ENCODE measurements around the gene SIPA1. TPM values are rescaled to one million over a fixed set of nuclear protein-coding genes. Genes with fewer than 3 reads are reported as not detected.
A peak's percentile ranks its signal among the peaks of the same experiment; 100 is the strongest.

The SIPA1 gene
- total and polyA plus RNA-seq, 2 of the 13 experiments (the other 11 are each of a cell fraction or from before 2014, with no cell fraction given): 5.8 to 7.7 TPM

GRCh38 chr11:65652511-65653228 is 14.8 kb downstream of the SIPA1 start (continued):
- TF ChIP-seq ZNF354B (CRISPR knock-in tag; IDR thresholded peaks at IDR 0.05) (no peak), ZNF274 (CRISPR knock-in tag; IDR thresholded peaks at IDR 0.05) (no peak), HMGXB4 (CRISPR knock-in tag; IDR thresholded peaks at IDR 0.05; ENCODE audit: borderline replicate concordance in 1 of 2, low read depth in 1 of 2) (peak; percentile 34 to 82; a peak in 3 of 4 replicates), UBTF (CRISPR knock-in tag; IDR thresholded peaks at IDR 0.05) (peak; percentile 39), ARID5B (CRISPR knock-in tag; IDR thresholded peaks at IDR 0.05) (no peak; the same call in 1 of the 2 replicates), ZNF292 (CRISPR knock-in tag; IDR thresholded peaks at IDR 0.05; ENCODE audit: borderline replicate concordance, low read depth) (no peak), SP1 (IDR thresholded peaks at IDR 0.05) (no peak), SP1 (CRISPR knock-in tag; IDR thresholded peaks at IDR 0.05) (peak; percentile 67), MBNL3 (CRISPR knock-in tag; conservative IDR thresholded peaks at IDR 0.05) (no peak), MIER2 (CRISPR knock-in tag; IDR thresholded peaks at IDR 0.05) (no peak), TEAD3 (CRISPR knock-in tag; optimal IDR thresholded peaks at IDR 0.05; ENCODE audit: borderline replicate concordance) (no peak), ZNF3 (CRISPR knock-in tag; IDR thresholded peaks at IDR 0.05) (no peak), NFIC (IDR thresholded peaks at IDR 0.05; ENCODE audit: low read length) (no peak), ZNF557 (CRISPR knock-in tag; IDR thresholded peaks at IDR 0.05) (no peak), BORCS8-MEF2B (CRISPR knock-in tag; IDR thresholded peaks at IDR 0.05) (peak; percentile 70; the same call in 1 of the 2 replicates), ZNF24 (IDR thresholded peaks at IDR 0.05) (no peak), SP2 (CRISPR knock-in tag; IDR thresholded peaks at IDR 0.05) (no peak; the same call in none of the 2 replicates), ZNF513 (CRISPR knock-in tag; conservative IDR thresholded peaks at IDR 0.05) (0 out of 2 replicates have a peak, but pooled peaks have one; percentile 76), ZBTB7A (CRISPR knock-in tag; IDR thresholded peaks at IDR 0.05) (no peak), ZNF232 (CRISPR knock-in tag; IDR thresholded peaks at IDR 0.05; ENCODE audit: borderline replicate concordance) (peak; percentile 87; the same call in 1 of the 2 replicates)
